Measurements from ENCODE around the gene SKAP1.
"Not testable (repeated sequence)": the region's sequence is repeated elsewhere in the genome, so short reads cannot be mapped to it uniquely, and the experiment has no call there.

SKAP1 gene

GRCh38 chr17:48278760-48279491, 151.1 kb downstream of the SKAP1 start:
- DNase-seq = no peak

- DNase-seq = no peak
Measured at GRCh38 chr17:48276776-48277175, 153.2 kb downstream of the SKAP1 start.

DNA sequence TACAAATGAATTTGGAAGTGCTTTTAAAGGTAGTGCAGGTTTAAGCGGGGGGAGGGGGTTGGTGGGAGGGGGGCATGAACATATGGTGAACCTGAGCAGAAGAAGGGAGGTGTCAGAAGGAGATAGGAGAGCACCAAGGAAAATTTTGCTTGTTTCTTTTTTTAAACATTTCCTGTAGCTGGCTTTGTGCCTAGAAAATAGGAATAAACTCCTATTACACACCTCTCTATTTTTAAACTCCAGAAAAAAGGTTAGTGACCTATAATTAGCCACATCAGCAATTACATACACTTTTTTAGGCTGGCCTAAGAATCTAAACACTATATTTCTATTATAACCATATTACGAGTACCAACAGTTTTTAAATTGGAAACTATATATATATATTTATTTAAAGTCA, 159.1 kb downstream of the SKAP1 start:
- DNase-seq = no peak

DNA sequence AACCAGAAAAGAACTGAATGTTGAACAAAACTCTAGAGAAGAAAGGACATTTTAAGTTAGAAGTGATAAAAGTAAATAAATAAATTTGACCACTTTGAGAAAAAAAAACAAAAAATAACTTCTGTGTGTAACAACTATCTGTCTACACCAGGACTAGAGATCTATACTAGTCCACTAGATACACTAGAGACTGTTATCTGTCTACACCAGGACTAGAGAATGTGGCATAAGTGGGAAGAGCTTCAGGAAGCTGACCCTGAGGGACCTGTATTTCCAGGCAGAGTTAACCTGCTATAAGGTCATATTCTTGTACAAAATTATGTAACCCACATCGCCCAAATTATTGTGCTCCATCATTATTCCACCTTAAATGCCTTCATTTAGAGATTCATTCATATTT, 160.8 kb downstream of the SKAP1 start:
- DNase-seq = no peak

GRCh38 chr17:48263731-48264035, 166.3 kb downstream of the SKAP1 start:
- DNase-seq = no peak

- no peak for DNase-seq
Measured at GRCh38 chr17:48262982-48263730, 166.9 kb downstream of the SKAP1 start.

DNA sequence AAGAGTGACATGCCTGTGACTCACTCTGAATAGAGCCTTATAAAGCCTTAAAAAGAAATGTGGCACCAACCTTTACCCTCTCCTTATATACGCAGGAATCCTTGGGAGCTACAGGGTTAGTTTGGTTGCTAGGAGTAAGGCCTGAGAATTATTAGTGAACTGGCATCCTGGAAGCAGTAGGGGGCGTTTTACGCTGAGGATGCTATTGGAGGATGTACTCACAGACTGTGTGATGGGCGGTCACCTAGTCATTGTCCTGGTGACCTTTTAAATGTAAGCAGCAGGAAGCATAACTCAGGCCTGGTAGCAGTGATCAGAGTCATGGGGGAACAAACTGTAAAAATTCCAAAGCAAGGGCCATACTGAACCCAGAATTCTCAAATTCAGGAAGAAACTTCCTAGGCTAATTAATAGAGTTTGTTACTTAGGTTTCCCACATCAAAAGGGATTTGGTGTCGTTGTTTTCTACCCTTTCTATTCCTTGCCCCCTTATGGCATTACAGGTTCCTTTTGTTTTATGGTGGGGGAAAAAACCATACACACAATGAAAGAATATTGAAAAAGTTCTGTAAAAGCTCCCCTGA, 168.6 kb downstream of the SKAP1 start:
- no peak for DNase-seq

DNA sequence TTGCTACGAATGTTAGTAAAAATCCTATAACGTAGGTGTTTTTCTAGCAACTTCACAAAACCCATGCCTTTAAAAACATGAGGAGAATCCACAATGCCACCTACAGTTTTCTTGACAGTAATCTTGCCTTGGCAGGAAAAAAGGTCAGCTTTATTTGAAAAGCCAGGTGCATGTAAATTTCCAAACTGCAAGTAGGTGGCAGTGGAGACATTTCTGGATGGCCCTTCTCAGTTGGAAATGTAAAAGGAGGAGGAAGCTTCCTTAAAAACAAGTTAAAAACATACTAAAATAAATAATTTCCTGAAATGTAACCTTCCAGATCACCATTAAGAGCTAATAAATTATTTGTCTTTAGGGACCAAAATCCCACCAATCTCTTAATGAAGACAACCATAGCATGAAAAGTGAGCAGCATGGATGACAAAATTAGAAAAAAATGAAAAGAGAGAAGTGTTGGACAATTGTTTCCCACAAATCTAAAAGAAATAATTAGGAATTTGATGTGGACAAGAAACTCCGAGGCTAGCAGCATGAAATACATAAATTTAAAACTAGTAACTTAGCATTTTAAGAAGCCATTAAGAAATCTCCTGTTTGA, 170.2 kb downstream of the SKAP1 start:
- DNase-seq = peak; percentile 37

DNA sequence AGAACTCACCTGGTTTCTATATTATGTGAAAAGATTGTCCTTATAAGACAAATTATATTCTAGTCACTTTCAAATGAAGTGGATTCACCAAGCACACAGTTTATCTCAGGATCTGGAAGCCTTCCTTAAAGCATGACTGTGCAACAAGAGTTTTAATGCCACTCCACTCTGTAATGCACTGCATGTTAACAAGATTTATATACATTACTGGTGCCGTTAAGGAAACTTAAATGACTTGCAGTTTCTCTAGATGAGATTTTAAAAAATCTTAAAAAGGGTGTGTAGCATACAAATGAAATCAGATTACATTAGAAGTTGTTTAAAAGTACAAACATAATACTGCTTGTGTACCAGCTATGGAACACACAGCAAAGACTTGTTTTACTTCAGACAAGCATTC, 171.7 kb downstream of the SKAP1 start:
- DNase-seq = no peak

DNA sequence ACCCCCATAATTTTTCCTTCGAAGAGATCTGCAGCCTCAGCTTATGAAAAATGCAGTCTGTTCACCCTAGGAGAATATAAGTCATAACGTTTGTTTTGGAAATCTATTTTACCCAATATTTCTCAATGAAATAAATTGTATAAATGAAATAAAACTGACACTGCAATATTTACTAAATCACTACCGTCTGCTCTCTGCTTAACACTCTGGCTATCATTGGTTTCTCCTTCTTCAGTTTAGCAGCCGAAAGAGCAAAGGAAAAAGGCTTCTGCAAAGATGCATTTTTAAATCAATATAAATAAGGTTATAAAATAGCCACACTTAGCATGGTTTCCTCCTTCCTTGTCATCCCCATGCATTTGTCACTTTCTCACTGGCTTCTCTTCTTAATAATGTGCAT, 174.3 kb downstream of the SKAP1 start:
- DNase-seq = no peak

DNA sequence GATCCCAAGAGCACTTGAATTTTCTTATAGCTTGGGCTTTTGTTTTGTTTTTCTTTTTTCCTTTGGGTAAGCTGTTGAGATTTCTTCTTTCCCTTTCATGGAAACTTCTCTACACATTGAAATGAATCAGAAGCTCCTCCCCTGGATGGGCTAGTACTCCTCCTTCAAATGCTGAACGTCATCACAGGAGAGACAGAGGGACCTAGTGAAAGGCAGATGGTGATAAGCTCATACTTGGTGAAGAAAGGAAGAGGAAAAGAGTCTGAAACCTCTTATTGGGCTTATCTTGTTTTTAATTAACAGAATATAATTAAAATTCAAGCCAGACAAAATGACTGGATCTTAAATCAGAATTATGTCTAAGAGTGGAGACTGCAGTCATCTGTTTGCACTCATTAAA, 175.1 kb downstream of the SKAP1 start:
- peak; percentile 17 for DNase-seq

- DNase-seq = no peak
Measured at GRCh38 chr17:48253975-48254374, 176.0 kb downstream of the SKAP1 start.

DNA sequence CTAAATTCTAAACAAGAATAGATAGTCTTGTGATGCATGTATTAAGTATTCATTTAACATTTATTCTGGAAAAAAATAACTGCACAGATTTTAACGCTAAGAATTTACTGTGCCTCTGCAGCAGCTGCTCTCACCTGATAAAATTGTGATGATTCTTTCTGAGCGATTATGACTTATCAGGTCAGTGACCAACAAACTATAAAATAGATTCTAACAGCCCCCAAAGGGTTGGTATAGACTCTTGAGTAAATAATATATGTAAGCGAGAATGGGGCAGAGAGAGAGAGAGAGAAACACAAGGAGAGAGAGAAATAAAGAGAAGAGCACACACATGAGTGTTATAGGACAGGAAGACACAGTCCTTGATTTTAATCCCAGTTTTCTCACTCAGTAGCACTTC, 178.1 kb downstream of the SKAP1 start:
- DNase-seq = no peak

- no peak for DNase-seq
Measured at GRCh38 chr17:48250949-48251348, 179.1 kb downstream of the SKAP1 start.

DNA sequence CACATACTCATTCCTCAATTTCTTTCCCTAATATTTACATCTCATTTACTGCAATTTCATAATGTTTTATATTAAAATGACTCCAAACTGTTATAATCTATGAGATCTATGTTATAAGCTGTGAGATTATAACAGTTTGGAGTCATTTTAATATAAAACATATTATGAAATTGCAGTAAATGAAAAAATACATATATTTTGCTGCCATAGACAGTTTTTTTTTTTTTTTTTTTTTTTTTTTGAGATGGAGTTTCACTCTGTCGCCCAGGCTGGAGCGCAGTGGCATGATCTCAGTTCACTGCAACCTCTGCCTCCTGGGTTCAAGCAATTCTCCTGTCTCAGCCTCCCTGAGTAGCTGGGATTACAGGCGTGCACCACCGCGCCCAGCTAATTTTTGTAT, 180.0 kb downstream of the SKAP1 start:
- not testable (repeated sequence) for DNase-seq

DNA sequence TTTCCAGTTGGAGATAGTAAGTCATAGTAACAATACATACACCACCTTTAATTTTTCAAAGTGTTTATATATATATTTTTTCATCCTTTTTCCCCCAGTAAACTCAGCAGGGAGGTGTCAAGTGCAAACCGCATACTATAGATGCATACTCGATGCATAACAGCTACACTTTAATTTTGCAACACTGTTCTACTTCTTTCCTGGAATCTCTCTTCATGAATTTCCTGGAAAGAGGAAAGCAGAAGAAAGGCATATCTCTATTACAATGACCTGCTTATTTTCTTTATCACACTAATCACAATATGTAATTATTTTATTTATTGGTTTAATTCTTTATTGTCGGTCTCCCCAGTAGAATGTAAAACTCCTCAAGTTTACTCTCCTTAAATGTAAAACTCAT, 182.4 kb downstream of the SKAP1 start:
- no peak for DNase-seq

GRCh38 chr17:48247038-48247437, 183.0 kb downstream of the SKAP1 start:
- DNase-seq = no peak

- peak; percentile 58 for DNase-seq
Measured at GRCh38 chr17:48246612-48247011, 183.4 kb downstream of the SKAP1 start.

DNA sequence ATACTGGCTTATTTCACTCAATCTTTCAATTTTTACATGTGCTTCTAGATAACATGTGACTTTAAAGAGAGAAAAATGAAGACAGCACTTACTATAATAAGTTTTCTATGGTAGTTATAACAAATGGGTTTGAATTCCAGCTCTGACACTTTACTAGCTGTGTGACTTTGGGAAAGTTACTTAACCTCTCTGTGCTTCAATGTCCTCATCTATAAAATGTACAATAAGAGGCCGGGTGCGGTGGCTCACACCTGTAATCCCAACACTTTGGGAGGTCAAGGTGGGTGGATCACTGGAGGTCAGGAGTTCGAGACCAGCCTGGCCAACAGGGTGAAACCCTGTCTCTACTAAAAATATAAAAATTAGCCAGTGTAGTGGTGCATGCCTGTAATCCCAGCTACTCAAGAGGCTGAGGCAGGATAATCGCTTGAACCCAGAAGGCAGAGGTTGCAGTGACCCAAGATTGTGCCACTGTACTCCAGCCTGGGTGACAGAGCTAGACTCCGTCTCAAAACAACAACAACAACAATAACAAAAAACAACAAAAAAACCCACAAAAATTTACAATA, 184.5 kb downstream of the SKAP1 start:
- not testable (repeated sequence) for DNase-seq

GRCh38 chr17:48244814-48245213, 185.2 kb downstream of the SKAP1 start:
- no peak for DNase-seq

DNA sequence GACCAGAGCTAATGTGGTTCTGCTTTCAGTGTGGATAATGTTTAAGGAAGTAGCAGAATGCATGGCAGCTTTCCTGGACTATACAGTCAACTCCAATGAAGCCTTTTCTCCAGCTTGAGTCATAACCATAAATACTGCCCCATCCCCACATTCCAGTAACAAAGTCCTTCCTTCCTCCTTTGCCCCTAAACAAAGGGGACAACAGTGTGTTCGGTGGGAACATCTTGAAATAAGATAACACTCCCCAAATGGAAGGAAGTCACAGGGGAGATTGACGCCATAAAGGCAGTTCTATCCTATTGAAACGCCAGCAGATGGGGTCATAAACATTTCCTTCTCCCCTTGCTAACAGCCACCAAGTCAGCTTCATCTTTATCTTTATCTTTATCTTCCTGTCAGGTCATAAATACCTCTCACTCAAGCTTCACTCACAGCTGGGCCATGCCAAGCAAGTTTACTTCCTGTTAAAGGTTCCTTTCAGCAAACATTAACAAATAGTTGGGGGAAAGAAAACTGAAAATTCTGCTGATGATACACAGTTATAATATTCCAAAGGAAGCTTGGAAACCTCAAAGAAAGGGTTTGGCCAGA, 185.8 kb downstream of the SKAP1 start:
- peak; percentile 55 for DNase-seq

GRCh38 chr17:48241770-48242497, 188.1 kb downstream of the SKAP1 start:
- no peak for DNase-seq
